IMR-90 (cell line): ENCODE data around the gene TIMM10.

Experiments used
- BHLHE40 ChIP-seq: fragments of 150-350 bp; IDR thresholded peaks from 2 replicates; pipeline ENCODE4 v1.6.1; 2016; ENCODE audit warnings: mild to moderate bottlenecking, low read depth, low read length
- TF ChIP-seq, protein P1 (sequence below): conservative IDR thresholded peaks from 2 replicates; pipeline ENCODE4 v1.5.1; 2012; ENCODE audit warnings: mild to moderate bottlenecking, low read depth, low read length, improper control_type of control experiment

DNA sequence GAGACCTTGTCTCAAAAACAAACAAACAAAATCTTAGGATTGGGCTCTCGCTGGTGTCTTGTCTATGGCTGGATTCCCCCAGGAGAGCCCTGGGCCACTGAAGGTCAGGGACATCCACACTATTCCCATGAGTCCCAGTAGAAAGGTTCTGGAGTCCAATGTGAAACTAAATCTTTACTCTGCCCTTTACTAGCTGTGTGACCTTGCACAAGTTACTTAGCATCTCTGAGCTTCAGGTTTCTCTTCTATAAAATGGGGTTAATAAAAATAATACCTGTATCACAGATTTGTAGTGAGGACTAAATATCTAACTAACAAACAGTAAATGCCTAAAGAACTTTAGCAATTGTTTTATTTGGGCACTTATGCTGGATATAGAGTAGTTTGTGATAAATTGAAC lies 24.0 kb downstream of the TIMM10 start:
- TF ChIP-seq, protein P1, sequence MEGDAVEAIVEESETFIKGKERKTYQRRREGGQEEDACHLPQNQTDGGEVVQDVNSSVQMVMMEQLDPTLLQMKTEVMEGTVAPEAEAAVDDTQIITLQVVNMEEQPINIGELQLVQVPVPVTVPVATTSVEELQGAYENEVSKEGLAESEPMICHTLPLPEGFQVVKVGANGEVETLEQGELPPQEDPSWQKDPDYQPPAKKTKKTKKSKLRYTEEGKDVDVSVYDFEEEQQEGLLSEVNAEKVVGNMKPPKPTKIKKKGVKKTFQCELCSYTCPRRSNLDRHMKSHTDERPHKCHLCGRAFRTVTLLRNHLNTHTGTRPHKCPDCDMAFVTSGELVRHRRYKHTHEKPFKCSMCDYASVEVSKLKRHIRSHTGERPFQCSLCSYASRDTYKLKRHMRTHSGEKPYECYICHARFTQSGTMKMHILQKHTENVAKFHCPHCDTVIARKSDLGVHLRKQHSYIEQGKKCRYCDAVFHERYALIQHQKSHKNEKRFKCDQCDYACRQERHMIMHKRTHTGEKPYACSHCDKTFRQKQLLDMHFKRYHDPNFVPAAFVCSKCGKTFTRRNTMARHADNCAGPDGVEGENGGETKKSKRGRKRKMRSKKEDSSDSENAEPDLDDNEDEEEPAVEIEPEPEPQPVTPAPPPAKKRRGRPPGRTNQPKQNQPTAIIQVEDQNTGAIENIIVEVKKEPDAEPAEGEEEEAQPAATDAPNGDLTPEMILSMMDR: no peak
- TF ChIP-seq BHLHE40: no peak
